HEK293 (cell line): ENCODE data around the gene RPS14.

Source experiments
- CTCF ChIA-PET: fragments of 350-600 bp; formaldehyde crosslinking; extraction: SDS; loops from one replicate; lab custom pipeline; 2021; ENCODE audit warnings: antibody characterized with exemption; lab: Yijun Ruan, JAX
- POLR2A ChIA-PET: fragments of 300-600 bp; formaldehyde crosslinking; extraction: SDS; loops from one replicate; lab custom pipeline; 2020; ENCODE audit warnings: antibody characterized with exemption, inconsistent platforms; lab: Yijun Ruan, JAX
- H3K27ac ChIP-seq: fragments of 200-500 bp; sonication (Bioruptor generic); 2 replicates; pipeline ENCODE4 v1.5.1; 2014; ENCODE audit warnings: low read depth, low read length, control low read depth, inconsistent platforms; ENCODE audit errors: extremely low read depth
- H3K36me3 ChIP-seq, 2 experiments: fragments of 200-500 bp in 1 of 2; sonication (Bioruptor generic) in 1 of 2; 1 replicate in 1 of 2; 2 replicates in 1 of 2; pipeline ENCODE4 v1.5.1; 2014 to 2017; ENCODE audit warnings: inconsistent platforms in 2 of 2, low read length in 2 of 2; ENCODE audit not compliant: control insufficient read depth in 2 of 2, insufficient read depth in 1 of 2
- H3K4me1 ChIP-seq: fragments of 200-500 bp; sonication (Bioruptor generic); 2 replicates; pipeline ENCODE4 v1.5.1; 2014; ENCODE audit warnings: mild to moderate bottlenecking, low read length, inconsistent platforms; ENCODE audit not compliant: control insufficient read depth, insufficient read depth
- H3K4me3 ChIP-seq: 2 replicates; pipeline ENCODE4 v1.5.1; 2011; ENCODE audit warnings: low read depth, mild to moderate bottlenecking, control low read depth, low read length, moderate library complexity
- H3K9me3 ChIP-seq: fragments of 200-500 bp; sonication (Bioruptor generic); 2 replicates; pipeline ENCODE4 v1.5.1; 2014; ENCODE audit warnings: low read depth, low read length, inconsistent platforms; ENCODE audit not compliant: control insufficient read depth, insufficient read depth
- AEBP2 ChIP-seq: fragments of 450-650 bp; formaldehyde crosslinking; IDR thresholded peaks from 2 replicates; pipeline ENCODE4 v1.5.1; 2016; ENCODE audit warnings: missing biosample characterization, missing genetic modification characterization, borderline replicate concordance
- BCL11B ChIP-seq: fragments of 450-650 bp; formaldehyde crosslinking; IDR thresholded peaks from 2 replicates; pipeline ENCODE4 v1.5.1; 2016; ENCODE audit warnings: low read depth, missing biosample characterization, missing genetic modification characterization
- ELK4 ChIP-seq: IDR thresholded peaks from 2 replicates; pipeline ENCODE4 v1.6.1; 2011; ENCODE audit warnings: mild to moderate bottlenecking, low read depth, low read length, borderline replicate concordance
- KLF10 ChIP-seq: fragments of 450-650 bp; IDR thresholded peaks from 2 replicates; pipeline ENCODE4 v1.5.1; 2018; ENCODE audit warnings: missing biosample characterization, mild to moderate bottlenecking, missing genetic modification characterization
- SCRT2 ChIP-seq: fragments of 450-650 bp; formaldehyde crosslinking; IDR thresholded peaks from 2 replicates; pipeline ENCODE4 v1.5.1; 2016; ENCODE audit warnings: missing biosample characterization, missing genetic modification characterization
- YY2 ChIP-seq: fragments of 450-650 bp; formaldehyde crosslinking; IDR thresholded peaks from 2 replicates; pipeline ENCODE4 v1.5.1; 2016; ENCODE audit warnings: missing biosample characterization, missing genetic modification characterization
- ZNF121 ChIP-seq: fragments of 450-650 bp; formaldehyde crosslinking; IDR thresholded peaks from 2 replicates; pipeline ENCODE4 v1.5.1; 2016; ENCODE audit warnings: missing biosample characterization, missing genetic modification characterization
- ZNF169 ChIP-seq: fragments of 450-650 bp; formaldehyde crosslinking; IDR thresholded peaks from 2 replicates; pipeline ENCODE4 v1.5.1; 2016; ENCODE audit warnings: missing biosample characterization, missing genetic modification characterization
- ZNF223 ChIP-seq: fragments of 450-650 bp; formaldehyde crosslinking; IDR thresholded peaks from 2 replicates; pipeline ENCODE4 v1.5.1; 2016; ENCODE audit warnings: missing biosample characterization, missing genetic modification characterization
- ZNF23 ChIP-seq: fragments of 450-650 bp; formaldehyde crosslinking; IDR thresholded peaks from 2 replicates; pipeline ENCODE4 v1.5.1; 2016; ENCODE audit warnings: missing biosample characterization, missing genetic modification characterization, borderline replicate concordance
- ZNF274 ChIP-seq, 2 experiments: fragments of 200-500 bp in 1 of 2; fragments of 450-650 bp in 1 of 2; sonication (Bioruptor generic) in 1 of 2; formaldehyde crosslinking in 1 of 2; IDR thresholded peaks; 2 replicates each; pipeline versions ENCODE4 v1.5.1 to v1.6.1; 2014 to 2016; ENCODE audit warnings: borderline replicate concordance in 1 of 2, inconsistent platforms in 1 of 2, low read length in 1 of 2, missing biosample characterization in 1 of 2, missing genetic modification characterization in 1 of 2
- ZNF302 ChIP-seq: fragments of 450-650 bp; formaldehyde crosslinking; IDR thresholded peaks from 2 replicates; pipeline ENCODE4 v1.5.1; 2016; ENCODE audit warnings: missing biosample characterization, missing genetic modification characterization, low read depth
- ZNF341 ChIP-seq: fragments of 450-650 bp; formaldehyde crosslinking; IDR thresholded peaks from 2 replicates; pipeline ENCODE4; 2016; ENCODE audit warnings: low read depth, missing biosample characterization, missing genetic modification characterization
- ZNF354C ChIP-seq: fragments of 450-650 bp; formaldehyde crosslinking; IDR thresholded peaks from 2 replicates; pipeline ENCODE4 v1.5.1; 2016; ENCODE audit warnings: missing biosample characterization, missing genetic modification characterization, low read depth, borderline replicate concordance
- ZNF433 ChIP-seq: fragments of 450-650 bp; formaldehyde crosslinking; IDR thresholded peaks from 2 replicates; pipeline ENCODE4 v1.5.1; 2016; ENCODE audit warnings: missing biosample characterization, missing genetic modification characterization, low read depth
- ZNF544 ChIP-seq: fragments of 450-650 bp; formaldehyde crosslinking; IDR thresholded peaks from 2 replicates; pipeline ENCODE4 v1.5.0; 2017; ENCODE audit warnings: missing biosample characterization, missing genetic modification characterization
- ZNF555 ChIP-seq: fragments of 450-650 bp; formaldehyde crosslinking; conservative IDR thresholded peaks from 2 replicates; pipeline ENCODE4 v1.5.1; 2017; ENCODE audit warnings: missing biosample characterization, mild to moderate bottlenecking, missing genetic modification characterization, inconsistent platforms
- ZNF629 ChIP-seq: fragments of 450-650 bp; formaldehyde crosslinking; IDR thresholded peaks from 2 replicates; pipeline ENCODE4 v1.5.1; 2017; ENCODE audit warnings: missing biosample characterization, missing genetic modification characterization
- ZNF639 ChIP-seq: fragments of 450-650 bp; formaldehyde crosslinking; IDR thresholded peaks from 2 replicates; pipeline ENCODE4 v1.5.1; 2016; ENCODE audit warnings: missing biosample characterization, missing genetic modification characterization
- ZNF660 ChIP-seq: fragments of 450-650 bp; IDR thresholded peaks from 2 replicates; pipeline ENCODE4 v1.5.1; 2018; ENCODE audit warnings: missing biosample characterization, mild to moderate bottlenecking, missing genetic modification characterization
- ZNF76 ChIP-seq: fragments of 450-650 bp; formaldehyde crosslinking; IDR thresholded peaks from 2 replicates; pipeline ENCODE4; 2016; ENCODE audit warnings: low read depth, missing biosample characterization, missing genetic modification characterization, borderline replicate concordance
- ZNF768 ChIP-seq: fragments of 450-650 bp; formaldehyde crosslinking; IDR thresholded peaks from 2 replicates; pipeline ENCODE4 v1.5.1; 2018; ENCODE audit warnings: missing biosample characterization, mild to moderate bottlenecking, missing genetic modification characterization
- ZNF791 ChIP-seq: fragments of 450-650 bp; formaldehyde crosslinking; IDR thresholded peaks from 2 replicates; pipeline ENCODE4 v1.5.1; 2016; ENCODE audit warnings: missing biosample characterization, missing genetic modification characterization
- ZNF830 ChIP-seq: fragments of 450-650 bp; IDR thresholded peaks from 2 replicates; pipeline ENCODE4 v1.5.0; 2018; ENCODE audit warnings: missing biosample characterization, missing genetic modification characterization, low read depth, mild to moderate bottlenecking, moderate library complexity
- ZNF837 ChIP-seq: fragments of 450-650 bp; formaldehyde crosslinking; IDR thresholded peaks from 2 replicates; pipeline ENCODE4 v1.5.1; 2016; ENCODE audit warnings: missing biosample characterization, missing genetic modification characterization
- ZXDB ChIP-seq: fragments of 450-650 bp; formaldehyde crosslinking; IDR thresholded peaks from 2 replicates; pipeline ENCODE4 v1.5.1; 2016; ENCODE audit warnings: missing biosample characterization, missing genetic modification characterization
- TF ChIP-seq, protein P1 (sequence below): fragments of 450-650 bp; formaldehyde crosslinking; IDR thresholded peaks from 2 replicates; pipeline ENCODE4 v1.5.0; 2017; ENCODE audit warnings: missing biosample characterization, missing genetic modification characterization, borderline replicate concordance
- TF ChIP-seq, protein P2 (sequence below): fragments of 450-650 bp; formaldehyde crosslinking; optimal IDR thresholded peaks from 2 replicates; pipeline ENCODE3; 2016; ENCODE audit warnings: missing biosample characterization, mild to moderate bottlenecking, missing genetic modification characterization

RPS14 gene

DNA sequence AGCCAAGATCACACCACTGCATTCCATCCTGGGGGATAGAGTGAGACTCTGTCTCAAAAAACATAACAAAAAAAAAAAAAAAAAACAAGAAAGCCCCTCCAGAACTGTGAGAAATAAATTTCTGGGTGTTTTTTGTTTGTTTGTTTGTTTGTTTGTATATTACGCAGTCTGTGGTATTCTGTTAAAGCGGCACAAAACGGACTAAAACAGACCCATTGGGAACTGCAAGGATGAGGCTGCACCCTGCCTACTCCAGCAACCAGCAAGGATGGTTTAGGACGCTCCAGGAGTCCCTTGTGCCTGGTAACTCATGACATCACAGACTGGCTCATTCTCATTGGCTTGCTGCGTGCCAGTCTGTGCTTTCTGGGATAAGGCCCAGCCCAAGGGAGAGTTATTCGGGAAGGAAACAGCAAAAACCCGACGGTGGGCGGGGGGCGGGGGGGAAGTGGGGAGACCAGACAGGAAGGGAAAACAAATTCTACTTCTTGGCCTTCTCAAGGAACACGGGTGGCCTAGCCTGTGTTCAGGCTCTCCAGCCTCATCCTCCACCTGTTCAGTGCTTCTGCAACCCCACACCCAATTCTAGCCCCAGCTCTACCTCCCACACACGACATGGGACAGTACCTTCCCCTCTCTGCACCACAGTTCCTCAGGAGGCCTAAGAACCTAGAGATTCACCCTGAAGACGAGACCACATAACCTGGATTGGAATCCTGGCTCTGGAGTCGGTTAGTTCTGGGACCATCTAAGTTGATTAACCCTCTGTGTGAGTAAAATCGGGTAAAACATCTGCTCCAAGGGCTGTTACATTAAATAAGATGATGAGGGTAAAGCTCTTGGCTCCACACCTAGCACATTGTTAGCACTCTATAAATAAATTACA lies 39.7 kb downstream of the RPS14 start (continued):
- TF ChIP-seq KLF10 (tag by site-specific recombination) (no peak), ZNF433 (tag by site-specific recombination) (no peak), ZNF660 (tag by site-specific recombination) (no peak), ZNF639 (tag by site-specific recombination) (no peak), ZNF23 (tag by site-specific recombination) (no peak), ZNF768 (no peak), ZNF837 (no peak), ZXDB (tag by site-specific recombination) (0 out of 2 replicates have a peak, but pooled peaks have one; percentile 31), SCRT2 (tag by site-specific recombination) (peak; percentile 38), AEBP2 (tag by site-specific recombination) (no peak), ZNF76 (tag by site-specific recombination) (no peak; the same call in 1 of the 2 replicates), ZNF629 (tag by site-specific recombination) (0 out of 2 replicates have a peak, but pooled peaks have one; percentile 14), ELK4 (no peak), ZNF830 (tag by site-specific recombination) (no peak), ZNF354C (tag by site-specific recombination) (no peak), ZNF121 (tag by site-specific recombination) (no peak), ZNF223 (tag by site-specific recombination) (no peak), ZNF544 (tag by site-specific recombination) (no peak), ZNF555 (tag by site-specific recombination) (no peak), ZNF341 (tag by site-specific recombination) (no peak; the same call in 1 of the 2 replicates), BCL11B (tag by site-specific recombination) (no peak)

DNA sequence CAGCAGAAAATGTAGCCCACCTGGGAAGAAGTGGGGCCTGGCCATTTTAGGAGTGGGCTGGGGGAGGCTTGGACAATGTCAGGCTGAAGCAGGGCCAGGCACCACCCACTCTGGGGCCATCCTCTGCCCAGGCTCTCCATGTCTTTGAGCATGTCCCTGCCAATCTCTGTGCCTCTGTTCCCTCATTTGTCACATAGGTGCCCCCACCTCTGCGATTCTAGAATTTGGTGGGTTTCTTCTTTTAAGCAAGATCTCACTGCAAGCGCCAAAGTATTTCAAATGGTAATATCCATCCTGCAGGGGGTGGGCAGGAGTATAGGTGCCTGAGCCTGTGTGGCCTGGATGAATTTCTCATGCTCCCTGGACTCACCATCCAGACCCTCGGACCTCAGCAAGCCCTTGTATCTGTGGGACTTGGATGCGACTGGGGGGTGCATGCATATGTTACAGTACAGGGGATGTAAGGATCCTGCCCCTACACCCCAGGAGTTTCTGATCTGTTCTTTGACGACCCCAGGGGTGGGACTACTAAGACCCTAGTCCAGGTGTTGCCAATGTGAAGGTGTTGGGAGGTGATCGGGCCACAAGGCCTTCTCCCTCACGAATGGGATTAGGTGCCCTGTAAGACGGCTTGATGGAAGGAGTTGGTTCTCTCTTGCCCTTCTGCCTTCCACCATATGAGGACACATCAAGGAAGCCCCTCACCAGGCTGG lies 41.2 kb downstream of the RPS14 start:
- CTCF ChIA-PET = no interaction called here
- Histone ChIP-seq H3K36me3 (peaks cover 0 to under 1% of the 10 kb centered on the region in 2 experiments; a peak in 1 of 3 replicates), H3K4me3 (no peak overlapping the region), H3K4me1 (peaks cover 3% of the 10 kb centered on the region; the same call in 1 of the 2 replicates), H3K27ac (no peak overlapping the region), H3K9me3 (no peaks in the 10 kb centered on the region)
- POLR2A ChIA-PET = no interaction called here
- TF ChIP-seq ZNF274 (IDR thresholded peaks at IDR 0.05; ENCODE audit: low read length) (no peak), ZNF274 (tag by site-specific recombination; IDR thresholded peaks at IDR 0.05; ENCODE audit: borderline replicate concordance) (no peak), ZNF169 (no peak), ZNF791 (no peak), BCL11B (tag by site-specific recombination) (no peak), YY2 (tag by site-specific recombination) (no peak), ZNF302 (tag by site-specific recombination) (no peak)
- TF ChIP-seq, protein P1, sequence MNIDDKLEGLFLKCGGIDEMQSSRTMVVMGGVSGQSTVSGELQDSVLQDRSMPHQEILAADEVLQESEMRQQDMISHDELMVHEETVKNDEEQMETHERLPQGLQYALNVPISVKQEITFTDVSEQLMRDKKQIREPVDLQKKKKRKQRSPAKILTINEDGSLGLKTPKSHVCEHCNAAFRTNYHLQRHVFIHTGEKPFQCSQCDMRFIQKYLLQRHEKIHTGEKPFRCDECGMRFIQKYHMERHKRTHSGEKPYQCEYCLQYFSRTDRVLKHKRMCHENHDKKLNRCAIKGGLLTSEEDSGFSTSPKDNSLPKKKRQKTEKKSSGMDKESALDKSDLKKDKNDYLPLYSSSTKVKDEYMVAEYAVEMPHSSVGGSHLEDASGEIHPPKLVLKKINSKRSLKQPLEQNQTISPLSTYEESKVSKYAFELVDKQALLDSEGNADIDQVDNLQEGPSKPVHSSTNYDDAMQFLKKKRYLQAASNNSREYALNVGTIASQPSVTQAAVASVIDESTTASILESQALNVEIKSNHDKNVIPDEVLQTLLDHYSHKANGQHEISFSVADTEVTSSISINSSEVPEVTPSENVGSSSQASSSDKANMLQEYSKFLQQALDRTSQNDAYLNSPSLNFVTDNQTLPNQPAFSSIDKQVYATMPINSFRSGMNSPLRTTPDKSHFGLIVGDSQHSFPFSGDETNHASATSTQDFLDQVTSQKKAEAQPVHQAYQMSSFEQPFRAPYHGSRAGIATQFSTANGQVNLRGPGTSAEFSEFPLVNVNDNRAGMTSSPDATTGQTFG (tag by site-specific recombination) = no peak
- TF ChIP-seq, protein P2, sequence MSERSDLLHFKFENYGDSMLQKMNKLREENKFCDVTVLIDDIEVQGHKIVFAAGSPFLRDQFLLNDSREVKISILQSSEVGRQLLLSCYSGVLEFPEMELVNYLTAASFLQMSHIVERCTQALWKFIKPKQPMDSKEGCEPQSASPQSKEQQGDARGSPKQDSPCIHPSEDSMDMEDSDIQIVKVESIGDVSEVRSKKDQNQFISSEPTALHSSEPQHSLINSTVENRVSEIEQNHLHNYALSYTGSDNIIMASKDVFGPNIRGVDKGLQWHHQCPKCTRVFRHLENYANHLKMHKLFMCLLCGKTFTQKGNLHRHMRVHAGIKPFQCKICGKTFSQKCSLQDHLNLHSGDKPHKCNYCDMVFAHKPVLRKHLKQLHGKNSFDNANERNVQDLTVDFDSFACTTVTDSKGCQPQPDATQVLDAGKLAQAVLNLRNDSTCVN = no peak
